Ishikawa (cell line): ENCODE measurements around the gene GOLT1A.

ENCODE experiments used
- FOXM1 ChIP-seq: IDR thresholded peaks from 2 replicates; pipeline ENCODE4 v1.6.1; 2012; ENCODE audit warnings: low read depth, borderline replicate concordance
- USF1 ChIP-seq: IDR thresholded peaks from 2 replicates; pipeline ENCODE4 v1.6.1; 2012

GRCh38 chr1:204213668-204214662 lies at the start of gene GOLT1A:
- no peak; the same call in 1 of the 2 replicates for TF ChIP-seq USF1
- TF ChIP-seq FOXM1, result no peak
